Caco-2 (cell line): Measurements from ENCODE around the gene KAT8. TPM values are rescaled to one million over a fixed set of nuclear protein-coding genes. Genes with fewer than 3 reads are reported as not detected.

Experiments used
- BruUV-seq: library from RNA; stranded (reverse); fragments of 400-500 nt; replicated peaks from 2 replicates; lab custom pipeline; 2021; lab: Mats Ljungman, UMichigan
- CTCF ChIA-PET: fragments of 300-600 bp; sonication (Branson Sonifier 250); formaldehyde crosslinking; loops from one replicate; lab custom pipeline; 2022; ENCODE audit warnings: antibody characterized with exemption; lab: Charles Lee
- POLR2A ChIA-PET: fragments of 300-600 bp; sonication (Branson Sonifier 250); formaldehyde crosslinking; loops from one replicate; lab custom pipeline; 2022; ENCODE audit warnings: antibody characterized with exemption; lab: Charles Lee
- DNase-seq, 2 experiments: peaks; one replicate each; pipeline versions ENCODE4 v3.0.0 to v3.0.0-alpha.2; 2020 to 2022
- H3K27me3 ChIP-seq: replicated peaks from 2 replicates; pipeline ENCODE4 v1.6.0; 2011; ENCODE audit warnings: low read length; ENCODE audit not compliant: control insufficient read depth, insufficient read depth
- H3K36me3 ChIP-seq: 2 replicates; pipeline ENCODE4 v1.5.1; 2011; ENCODE audit warnings: low read length; ENCODE audit not compliant: control insufficient read depth, insufficient read depth
- H3K4me1 ChIP-seq: fragments of 250-450 bp; sonication (Bioruptor Pico); 2 replicates; pipeline ENCODE4 v1.5.1; 2020; ENCODE audit warnings: mild to moderate bottlenecking
- H3K4me3 ChIP-seq: 2 replicates; pipeline ENCODE4 v1.5.1; 2011; ENCODE audit warnings: low read depth, mild to moderate bottlenecking, control low read depth, low read length
- H3K9me3 ChIP-seq: fragments of 250-450 bp; sonication (Bioruptor Pico); 2 replicates; pipeline ENCODE4 v1.5.1; 2020; ENCODE audit warnings: mild to moderate bottlenecking, moderate library complexity
- H3K27ac Mint-ChIP-seq: one replicate; pipeline ENCODE4 v1.8.0; 2022; ENCODE audit warnings: mixed read lengths; ENCODE audit not compliant: unreplicated experiment
- H3K27me3 Mint-ChIP-seq: one replicate; pipeline ENCODE4 v1.8.0; 2022; ENCODE audit warnings: mixed read lengths; ENCODE audit not compliant: insufficient read depth, unreplicated experiment
- H3K36me3 Mint-ChIP-seq: one replicate; pipeline ENCODE4 v1.8.0; 2022; ENCODE audit warnings: mild to moderate bottlenecking, mixed read lengths; ENCODE audit not compliant: insufficient read depth, unreplicated experiment
- H3K4me1 Mint-ChIP-seq: one replicate; pipeline ENCODE4 v1.8.0; 2022; ENCODE audit warnings: low read depth, mixed read lengths; ENCODE audit not compliant: unreplicated experiment
- H3K4me3 Mint-ChIP-seq: one replicate; pipeline ENCODE4 v1.8.0; 2022; ENCODE audit warnings: mild to moderate bottlenecking, moderate library complexity, mixed read lengths; ENCODE audit not compliant: unreplicated experiment
- H3K9me3 Mint-ChIP-seq: one replicate; pipeline ENCODE4 v1.8.0; 2022; ENCODE audit warnings: mixed read lengths; ENCODE audit not compliant: unreplicated experiment
- CTCF ChIP-seq, 2 experiments: fragments of 200-600 bp in 1 of 2; IDR thresholded peaks; 1 replicate in 1 of 2; 2 replicates in 1 of 2; pipeline versions ENCODE4 v1.5.1 to v1.8.0; 2011 to 2022; ENCODE audit warnings: antibody characterized with exemption in 1 of 2, control low read depth in 1 of 2, inconsistent platforms in 1 of 2, low read depth in 1 of 2, low read length in 1 of 2, mild to moderate bottlenecking in 1 of 2, moderate library complexity in 1 of 2; ENCODE audit not compliant: insufficient read depth in 1 of 2, severe bottlenecking in 1 of 2, unreplicated experiment in 1 of 2
- intact Hi-C: fragments of 100-400 bp; cut with micrococcal nuclease; formaldehyde crosslinking; loops from one replicate; pipeline ENCODE4 v1.10.0; 2022; ENCODE audit not compliant: unreplicated experiment
- total RNA-seq: library from RNA; stranded (reverse); gene quantifications from 2 replicates; pipeline ENCODE4 v1.2.3, GENCODE V29; 2022

KAT8 gene
- total RNA-seq, 1 experiment from 2014 or later: 46.2 TPM

DNA sequence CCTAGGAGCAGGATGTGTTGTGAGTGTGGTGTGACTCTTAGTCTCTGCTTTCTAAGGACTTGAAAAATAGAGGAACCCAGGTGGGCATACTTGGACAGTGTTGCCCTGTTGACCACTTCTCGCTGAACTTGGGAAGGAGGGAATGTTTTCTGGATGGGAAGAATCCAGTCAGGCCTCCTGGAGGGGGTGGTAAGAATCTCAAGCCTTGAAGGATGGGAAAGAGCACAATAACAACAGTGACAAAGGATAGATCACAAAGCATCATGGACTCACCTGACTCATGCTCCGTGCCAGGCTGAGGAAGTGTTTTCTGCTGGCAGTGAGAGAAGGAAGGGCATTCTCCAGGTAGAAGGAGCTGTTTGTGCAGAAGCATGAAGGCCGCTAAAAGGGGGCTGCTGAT lies 8.4 kb downstream of the KAT8 start:
- H3K27ac Mint-ChIP-seq: no peak overlapping the region
- peaks cover 7% of the 10 kb centered on the region for H3K4me1 Mint-ChIP-seq
- no TSS peak for BruUV-seq
- H3K9me3 Mint-ChIP-seq: no peaks in the 10 kb centered on the region
- ChIA-PET CTCF (interaction anchor here (1.1 to 1.9 kb wide), 2 partner anchors 8 to 16 kb away, joined by 4 to 11 read pairs; partner anchors contain the start of gene KAT8), POLR2A (interaction anchor here (3.9 kb wide), 1 partner anchor 8 kb away, joined by 24 read pairs; the partner anchor contains the start of gene KAT8)
- H3K9me3 ChIP-seq: no peaks in the 10 kb centered on the region
- intact Hi-C loops: no loop called here
- peaks cover 7% of the 10 kb centered on the region for H3K4me1 ChIP-seq
- no peak for DNase-seq
- H3K27me3 ChIP-seq: no peaks in the 10 kb centered on the region
- H3K27me3 Mint-ChIP-seq: no peaks in the 10 kb centered on the region
- H3K4me3 ChIP-seq: no peak overlapping the region
- peaks cover 32% of the 10 kb centered on the region for H3K36me3 Mint-ChIP-seq
- no peaks in the 10 kb centered on the region for H3K36me3 ChIP-seq
- no peak for TF ChIP-seq CTCF (IDR thresholded peaks at IDR 0.05; ENCODE audit: insufficient read depth in 1 of 2, low read depth in 1 of 2, low read length in 1 of 2, severe bottlenecking in 1 of 2, unreplicated experiment in 1 of 2)
- no peak overlapping the region for H3K4me3 Mint-ChIP-seq

GRCh38 chr16:31127182-31127581 lies 9.7 kb downstream of the KAT8 start:
- H3K9me3 Mint-ChIP-seq: no peaks in the 10 kb centered on the region
- DNase-seq: no peak
- Histone ChIP-seq H3K27me3 (no peaks in the 10 kb centered on the region), H3K4me3 (no peak overlapping the region), H3K9me3 (no peaks in the 10 kb centered on the region), H3K4me1 (peaks cover 20% of the 10 kb centered on the region), H3K36me3 (0 out of 2 replicates have a peak, but pooled peaks cover 2% of the 10 kb centered on the region)
- BruUV-seq: no TSS peak
- ChIA-PET CTCF (interaction anchor here (1.1 kb wide), 1 partner anchor 10 kb away, joined by 4 read pairs; the partner anchor contains the start of gene KAT8), POLR2A (interaction anchor here (3.9 kb wide), 1 partner anchor 10 kb away, joined by 24 read pairs; the partner anchor contains the start of gene KAT8)
- no peaks in the 10 kb centered on the region for H3K27me3 Mint-ChIP-seq
- no peak overlapping the region for H3K27ac Mint-ChIP-seq
- TF ChIP-seq CTCF (IDR thresholded peaks at IDR 0.05; ENCODE audit: insufficient read depth in 1 of 2, low read depth in 1 of 2, low read length in 1 of 2, severe bottlenecking in 1 of 2, unreplicated experiment in 1 of 2): no peak
- H3K4me3 Mint-ChIP-seq: no peak overlapping the region
- H3K4me1 Mint-ChIP-seq: peaks cover 15% of the 10 kb centered on the region
- peaks cover 32% of the 10 kb centered on the region for H3K36me3 Mint-ChIP-seq
- intact Hi-C loops: no loop called here

DNA sequence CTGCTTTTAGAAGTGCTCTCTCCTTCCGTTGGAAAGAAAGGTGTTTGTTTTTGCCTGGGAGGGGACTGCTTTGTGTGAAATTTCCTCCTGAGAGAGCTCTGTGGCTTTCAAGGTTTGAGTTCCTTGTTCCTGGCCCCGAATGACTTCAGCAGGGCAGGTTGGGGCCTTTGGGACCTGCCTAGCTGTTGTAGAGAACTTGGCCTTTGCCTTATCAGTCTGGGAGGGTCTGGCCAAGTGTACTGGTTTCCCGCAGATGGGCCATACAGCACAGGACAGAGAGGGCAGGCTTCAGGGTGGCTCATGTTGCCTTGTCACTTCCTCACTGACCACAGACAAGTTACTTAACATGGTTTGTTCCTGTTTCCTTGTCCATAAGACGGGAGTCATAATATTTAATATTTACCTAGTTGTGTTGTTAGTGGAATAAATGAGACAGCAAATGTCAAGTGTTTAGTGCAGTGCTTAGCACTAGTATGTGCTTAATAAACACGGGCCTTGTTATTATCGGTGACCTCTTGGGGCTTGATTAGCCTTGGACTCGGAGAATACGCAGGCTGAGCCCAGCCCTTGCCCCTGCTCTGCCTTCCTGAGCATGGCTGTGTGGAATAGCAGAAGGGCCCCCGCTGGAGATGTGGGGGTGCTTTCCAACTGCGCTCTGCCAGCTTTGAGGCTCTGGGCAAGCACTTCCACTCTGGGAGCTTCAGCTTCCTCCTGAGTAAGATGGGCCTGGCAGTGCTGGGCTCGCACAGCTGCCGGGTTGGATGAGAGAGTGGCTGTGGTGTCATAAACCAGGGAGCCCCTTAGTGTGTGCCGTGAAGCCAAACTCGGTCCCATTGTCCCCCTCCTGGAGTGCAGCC lies 11.5 kb downstream of the KAT8 start:
- POLR2A ChIA-PET: interaction anchor here (3.2 to 3.9 kb wide), 2 partner anchors 11 to 13 kb away, joined by 20 to 24 read pairs; partner anchors contain the start of gene KAT8
- CTCF ChIA-PET: interaction anchor here (1.1 to 2.8 kb wide), 2 partner anchors 13 to 14 kb away, joined by 3 to 30 read pairs; no protein-coding TSS in a partner anchor

More for the DNA sequence above, 11.5 kb downstream of the KAT8 start:
- Histone ChIP-seq H3K36me3 (peaks cover 6% of the 10 kb centered on the region), H3K27me3 (no peaks in the 10 kb centered on the region), H3K4me1 (peaks cover 37% of the 10 kb centered on the region), H3K4me3 (no peak overlapping the region), H3K9me3 (no peaks in the 10 kb centered on the region)
- Mint-ChIP-seq H3K27me3 (no peaks in the 10 kb centered on the region), H3K4me1 (peaks cover 32% of the 10 kb centered on the region), H3K4me3 (no peak overlapping the region), H3K36me3 (peaks cover 45% of the 10 kb centered on the region), H3K9me3 (no peaks in the 10 kb centered on the region), H3K27ac (peak overlapping the region; percentile 75)
- intact Hi-C loops: no loop called here
- no TSS peak for BruUV-seq
- TF ChIP-seq CTCF (IDR thresholded peaks at IDR 0.05; ENCODE audit: insufficient read depth in 1 of 2, low read depth in 1 of 2, low read length in 1 of 2, severe bottlenecking in 1 of 2, unreplicated experiment in 1 of 2): no peak
- DNase-seq: no peak
